Measurements from ENCODE around the gene NPTN.
"Not testable (repeated sequence)": the region's sequence is repeated elsewhere in the genome, so short reads cannot be mapped to it uniquely, and the experiment has no call there.

Gene NPTN

DNA sequence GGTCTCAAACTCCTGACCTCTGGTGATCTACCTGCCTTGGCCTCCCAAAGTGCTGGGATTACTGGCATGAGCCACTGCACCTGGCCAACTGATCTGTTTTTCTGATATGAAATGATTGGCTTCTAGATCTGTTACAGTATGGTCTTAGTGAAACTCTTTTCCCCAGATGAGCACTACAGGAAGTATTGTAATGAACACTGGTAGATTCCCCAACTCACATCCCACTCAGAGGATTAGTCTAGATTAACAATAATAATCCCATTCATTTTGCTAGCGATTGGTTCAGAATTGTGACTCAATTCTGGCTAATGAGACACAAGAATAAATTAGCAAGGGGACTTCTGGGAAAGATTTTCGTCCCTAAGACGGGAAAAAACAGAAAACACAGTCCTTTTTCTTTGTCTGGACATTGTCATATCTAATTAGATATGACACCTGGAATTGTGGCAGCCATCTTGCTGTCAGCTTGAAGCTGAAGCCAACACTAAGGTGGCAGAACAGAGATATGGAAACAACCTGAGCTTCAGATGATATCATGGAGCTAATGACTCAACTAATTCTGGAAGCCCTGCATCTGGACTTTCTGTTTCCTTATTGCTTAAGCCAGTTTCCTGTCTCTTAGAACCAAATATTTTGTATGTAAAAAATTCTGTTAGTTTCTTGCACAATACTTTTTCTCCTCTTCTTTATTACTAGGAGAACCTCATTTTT is 17.4 kb upstream of the NPTN start:
- Histone ChIP-seq H3F3A (ENCODE audit: insufficient read depth) (no peaks in the 10 kb centered on the region), H3K9me2 (replicated peaks; ENCODE audit: insufficient read depth, low read length) (no peaks in the 10 kb centered on the region), H3K9ac (ENCODE audit: low read length) (no peak overlapping the region), H2AFZ (ENCODE audit: low read depth, low read length, severe bottlenecking) (no peak overlapping the region), H3K79me2 (ENCODE audit: insufficient read depth, low read length) (no peaks in the 10 kb centered on the region), H3K4me2 (ENCODE audit: low read depth, low read length, poor library complexity, severe bottlenecking) (no peak overlapping the region), H3K27me3 (ENCODE audit: low read length) (no peaks in the 10 kb centered on the region), H3K36me3 (ENCODE audit: low read length) (no peaks in the 10 kb centered on the region), H3K9me3 (ENCODE audit: insufficient read depth, low read length) (no peaks in the 10 kb centered on the region), H4K20me1 (ENCODE audit: low read depth, low read length) (no peaks in the 10 kb centered on the region), H3K4me3 (ENCODE audit: insufficient read depth, low read length, poor library complexity, severe bottlenecking) (no peak overlapping the region), H3K27ac (ENCODE audit: low read depth, low read length) (no peak overlapping the region)
- TF ChIP-seq, protein P1, sequence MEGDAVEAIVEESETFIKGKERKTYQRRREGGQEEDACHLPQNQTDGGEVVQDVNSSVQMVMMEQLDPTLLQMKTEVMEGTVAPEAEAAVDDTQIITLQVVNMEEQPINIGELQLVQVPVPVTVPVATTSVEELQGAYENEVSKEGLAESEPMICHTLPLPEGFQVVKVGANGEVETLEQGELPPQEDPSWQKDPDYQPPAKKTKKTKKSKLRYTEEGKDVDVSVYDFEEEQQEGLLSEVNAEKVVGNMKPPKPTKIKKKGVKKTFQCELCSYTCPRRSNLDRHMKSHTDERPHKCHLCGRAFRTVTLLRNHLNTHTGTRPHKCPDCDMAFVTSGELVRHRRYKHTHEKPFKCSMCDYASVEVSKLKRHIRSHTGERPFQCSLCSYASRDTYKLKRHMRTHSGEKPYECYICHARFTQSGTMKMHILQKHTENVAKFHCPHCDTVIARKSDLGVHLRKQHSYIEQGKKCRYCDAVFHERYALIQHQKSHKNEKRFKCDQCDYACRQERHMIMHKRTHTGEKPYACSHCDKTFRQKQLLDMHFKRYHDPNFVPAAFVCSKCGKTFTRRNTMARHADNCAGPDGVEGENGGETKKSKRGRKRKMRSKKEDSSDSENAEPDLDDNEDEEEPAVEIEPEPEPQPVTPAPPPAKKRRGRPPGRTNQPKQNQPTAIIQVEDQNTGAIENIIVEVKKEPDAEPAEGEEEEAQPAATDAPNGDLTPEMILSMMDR (IDR thresholded peaks at IDR 0.05; ENCODE audit: insufficient read depth, low read length, poor library complexity, severe bottlenecking), result no peak
- TF ChIP-seq EZH2phosphoT487 (conservative IDR thresholded peaks at IDR 0.05; ENCODE audit: low read length), result no peak

DNA sequence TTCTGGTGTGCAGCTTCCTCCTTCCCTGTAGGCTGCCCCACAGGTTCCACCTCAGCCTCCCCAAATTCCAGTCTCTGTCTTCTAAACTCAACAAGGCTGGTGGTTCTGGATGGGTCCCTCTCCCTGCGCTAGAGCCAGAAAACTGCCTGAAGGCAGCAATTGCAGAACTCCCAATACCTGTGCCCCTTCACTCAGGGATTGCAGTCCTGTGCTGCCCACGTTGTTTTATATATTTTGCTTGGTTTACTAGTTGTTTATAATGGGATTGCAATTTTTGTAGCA is 14.8 kb upstream of the NPTN start:
- no peak for TF ChIP-seq EZH2phosphoT487 (conservative IDR thresholded peaks at IDR 0.05; ENCODE audit: low read length)
- TF ChIP-seq, protein P1 (IDR thresholded peaks at IDR 0.05; ENCODE audit: insufficient read depth, low read length, poor library complexity, severe bottlenecking), result no peak
- no peaks in the 10 kb centered on the region for H3K36me3 ChIP-seq (ENCODE audit: low read length)
- no peaks in the 10 kb centered on the region for H3K9me2 ChIP-seq (replicated peaks; ENCODE audit: insufficient read depth, low read length)
- no peaks in the 10 kb centered on the region for H3K79me2 ChIP-seq (ENCODE audit: insufficient read depth, low read length)
- H3F3A ChIP-seq (ENCODE audit: insufficient read depth), result no peaks in the 10 kb centered on the region
- no peaks in the 10 kb centered on the region for H3K27me3 ChIP-seq (ENCODE audit: low read length)
- no peak overlapping the region for H3K4me2 ChIP-seq (ENCODE audit: low read depth, low read length, poor library complexity, severe bottlenecking)
- H3K9ac ChIP-seq (ENCODE audit: low read length), result no peak overlapping the region
- no peaks in the 10 kb centered on the region for H4K20me1 ChIP-seq (ENCODE audit: low read depth, low read length)
- no peak overlapping the region for H3K4me3 ChIP-seq (ENCODE audit: insufficient read depth, low read length, poor library complexity, severe bottlenecking)
- no peak overlapping the region for H2AFZ ChIP-seq (ENCODE audit: low read depth, low read length, severe bottlenecking)
- H3K27ac ChIP-seq (ENCODE audit: low read depth, low read length), result no peak overlapping the region
- no peaks in the 10 kb centered on the region for H3K9me3 ChIP-seq (ENCODE audit: insufficient read depth, low read length)

DNA sequence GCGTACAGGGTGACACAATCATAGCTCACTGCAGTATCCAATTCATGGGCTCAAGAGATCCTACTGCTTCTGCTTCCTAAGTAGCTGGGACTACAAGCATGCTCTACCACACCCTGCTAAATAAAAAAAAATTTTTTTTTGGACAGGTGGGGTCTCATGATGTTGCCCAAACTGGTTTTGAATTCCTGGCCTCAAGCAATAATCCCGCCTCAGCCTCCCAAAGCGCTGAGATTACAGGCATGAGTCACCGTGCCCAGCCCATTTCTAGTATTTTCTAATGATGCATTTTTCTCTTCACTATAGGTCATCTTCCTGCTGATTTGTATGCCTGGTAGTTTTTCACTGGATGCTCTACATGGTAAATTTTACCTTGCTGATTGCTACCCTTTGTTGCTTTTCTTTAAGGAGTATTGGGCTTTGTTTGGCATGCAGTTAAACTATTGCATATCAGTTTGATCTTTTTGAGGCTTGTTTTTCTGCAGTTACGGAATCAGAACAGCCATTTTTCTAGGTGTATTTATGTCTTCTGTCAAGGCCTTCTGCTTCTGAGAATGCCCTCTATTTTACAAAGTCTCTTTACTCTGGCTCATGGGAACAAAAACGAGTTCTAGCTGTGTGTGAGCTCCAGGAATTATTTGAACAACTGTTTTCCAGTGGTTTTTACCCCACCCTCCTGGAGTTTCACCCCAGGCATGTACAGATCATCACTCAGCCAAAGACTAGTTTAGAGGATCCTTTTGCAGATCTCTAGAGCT is 14.2 kb upstream of the NPTN start:
- Histone ChIP-seq H3K79me2 (ENCODE audit: insufficient read depth, low read length) (no peaks in the 10 kb centered on the region), H2AFZ (ENCODE audit: low read depth, low read length, severe bottlenecking) (no peak overlapping the region), H4K20me1 (ENCODE audit: low read depth, low read length) (no peaks in the 10 kb centered on the region), H3K36me3 (ENCODE audit: low read length) (no peaks in the 10 kb centered on the region), H3K27me3 (ENCODE audit: low read length) (no peaks in the 10 kb centered on the region), H3K9ac (ENCODE audit: low read length) (no peak overlapping the region), H3K4me2 (ENCODE audit: low read depth, low read length, poor library complexity, severe bottlenecking) (no peak overlapping the region), H3K4me3 (ENCODE audit: insufficient read depth, low read length, poor library complexity, severe bottlenecking) (no peak overlapping the region), H3K27ac (ENCODE audit: low read depth, low read length) (no peak overlapping the region), H3F3A (ENCODE audit: insufficient read depth) (no peaks in the 10 kb centered on the region), H3K9me3 (ENCODE audit: insufficient read depth, low read length) (no peaks in the 10 kb centered on the region), H3K9me2 (replicated peaks; ENCODE audit: insufficient read depth, low read length) (no peaks in the 10 kb centered on the region)
- TF ChIP-seq EZH2phosphoT487 (conservative IDR thresholded peaks at IDR 0.05; ENCODE audit: low read length), result no peak
- TF ChIP-seq, protein P1 (IDR thresholded peaks at IDR 0.05; ENCODE audit: insufficient read depth, low read length, poor library complexity, severe bottlenecking), result no peak

DNA sequence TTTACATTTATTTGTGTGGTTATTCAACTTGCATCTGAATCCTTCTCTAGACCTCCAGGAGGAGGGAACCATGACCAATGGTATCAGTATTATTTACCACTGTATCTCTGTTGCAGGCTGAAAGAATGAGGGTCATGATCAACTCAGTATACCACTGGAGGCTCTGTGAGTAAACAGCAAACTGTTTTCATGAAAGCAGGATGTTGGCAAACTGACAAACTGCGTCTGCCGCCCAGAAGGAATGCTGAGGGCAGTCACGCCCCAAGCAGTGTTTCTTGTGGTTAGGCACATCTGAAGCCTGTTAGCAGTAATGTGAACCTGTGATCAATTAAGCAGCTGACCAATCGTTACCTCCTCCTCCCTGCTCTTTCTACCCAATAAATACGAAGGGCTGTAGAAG is 6.3 kb upstream of the NPTN start:
- not testable (repeated sequence) for H3K9me2 ChIP-seq (replicated peaks; ENCODE audit: insufficient read depth, low read length); H2AFZ ChIP-seq (ENCODE audit: low read depth, low read length, severe bottlenecking); H3K4me2 ChIP-seq (ENCODE audit: low read depth, low read length, poor library complexity, severe bottlenecking); H3F3A ChIP-seq (ENCODE audit: insufficient read depth); H3K27ac ChIP-seq (ENCODE audit: low read depth, low read length); H3K4me3 ChIP-seq (ENCODE audit: insufficient read depth, low read length, poor library complexity, severe bottlenecking); H4K20me1 ChIP-seq (ENCODE audit: low read depth, low read length); H3K79me2 ChIP-seq (ENCODE audit: insufficient read depth, low read length); H3K9me3 ChIP-seq (ENCODE audit: insufficient read depth, low read length); H3K27me3 ChIP-seq (ENCODE audit: low read length); H3K9ac ChIP-seq (ENCODE audit: low read length); H3K36me3 ChIP-seq (ENCODE audit: low read length)

Measured in SU-DHL-6 (cell line).